ENCODE measurements around the gene TAPBP. TPM values are rescaled to one million over a fixed set of nuclear protein-coding genes. Genes with fewer than 3 reads are reported as not detected.
A peak's percentile ranks its signal among the peaks of the same experiment; 100 is the strongest.
"Not testable (repeated sequence)": the region's sequence is repeated elsewhere in the genome, so short reads cannot be mapped to it uniquely, and the experiment has no call there.

The TAPBP gene
- total RNA-seq, 4 donors from 2014 or later = 68.1 to 101 (median 77.0) TPM

DNA sequence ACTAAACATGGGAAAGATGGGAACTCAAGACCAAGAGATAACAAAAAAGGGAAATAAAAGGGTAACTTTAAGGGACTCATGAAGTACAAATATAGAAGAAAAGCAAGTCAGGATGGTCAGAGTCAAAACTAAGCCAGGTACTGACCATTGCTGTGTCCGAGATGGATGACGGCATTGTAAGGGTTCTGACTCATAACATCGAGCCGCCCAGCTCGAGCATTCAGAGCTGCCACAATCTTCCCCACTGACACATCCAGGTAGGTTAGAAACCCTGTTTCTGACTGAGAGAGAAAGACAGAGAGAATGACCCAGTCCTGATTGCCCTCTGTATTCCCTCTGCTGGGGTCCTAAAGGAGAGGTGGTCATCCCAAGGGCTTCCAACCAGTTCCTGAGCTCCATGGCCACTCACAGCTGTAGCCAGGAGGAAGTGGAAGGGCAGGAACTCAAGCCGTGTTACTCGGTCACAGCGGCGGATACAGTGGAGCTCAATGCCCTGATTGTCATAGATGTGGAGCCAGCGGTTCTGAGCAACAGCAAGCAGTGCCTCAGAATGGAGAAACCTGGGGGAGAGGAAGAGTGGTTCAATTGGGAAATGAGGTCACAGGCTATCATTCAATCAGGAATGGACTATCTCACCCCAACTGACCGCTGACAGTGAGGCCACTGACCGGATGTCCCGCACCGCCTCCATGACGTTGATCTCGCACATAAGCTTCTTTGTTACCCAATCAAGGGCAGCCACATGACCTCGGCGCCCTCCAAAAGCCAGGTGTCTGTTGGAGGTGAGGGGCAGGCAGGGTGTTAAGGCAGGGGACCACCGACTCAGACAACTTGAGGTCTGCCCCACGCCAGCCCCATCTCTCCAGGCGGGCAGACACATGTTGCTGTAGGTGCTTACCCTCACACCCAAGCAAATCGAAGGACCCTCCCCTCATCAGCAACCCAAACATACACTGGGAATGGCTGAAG, 26.6 kb downstream of the TAPBP start:
- 91 to 92% methylated on average over 18 to 20 of the region's 22 CpGs for WGBS, 2 donors
- intact Hi-C loops (cut with DNase I) = no loop called here

DNA sequence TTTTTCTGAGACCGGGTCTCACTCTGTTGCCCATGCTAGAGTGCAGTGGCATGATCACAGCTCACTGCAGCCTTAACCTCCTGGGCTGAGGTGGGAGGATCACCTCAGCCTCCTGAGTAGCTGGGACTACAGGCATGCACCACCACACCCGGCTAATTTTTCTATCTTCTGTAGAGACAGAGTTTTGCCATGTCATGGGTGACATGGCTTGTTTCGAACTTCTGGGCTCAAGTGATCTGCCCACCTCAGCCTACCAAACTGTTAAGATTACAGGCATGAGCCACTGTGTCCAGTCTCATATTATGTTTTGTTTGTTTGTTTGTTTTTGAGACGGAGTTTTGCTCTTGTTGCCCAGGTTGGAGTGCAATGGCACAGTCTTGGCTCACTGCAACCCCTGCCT, 28.7 kb downstream of the TAPBP start:
- peaks cover 16 to 29% (median 16%) of the 10 kb centered on the region in 3 donors for H3K4me1 ChIP-seq
- H3K9me3 ChIP-seq; H3K27me3 ChIP-seq; H3K27ac ChIP-seq; H3K4me3 ChIP-seq; DNase-seq; intact Hi-C loops (cut with DNase I): not testable (repeated sequence)
- H3K36me3 ChIP-seq = peaks cover 11 to 79% (median 18%) of the 10 kb centered on the region in 3 donors
- WGBS, 2 donors = 80 to 90% methylated on average over 4 of the region's 4 CpGs

More for the DNA sequence above, 26.6 kb downstream of the TAPBP start:
- TF ChIP-seq POLR2A (IDR thresholded peaks at IDR 0.05) = no peak
- TF ChIP-seq, protein P1, sequence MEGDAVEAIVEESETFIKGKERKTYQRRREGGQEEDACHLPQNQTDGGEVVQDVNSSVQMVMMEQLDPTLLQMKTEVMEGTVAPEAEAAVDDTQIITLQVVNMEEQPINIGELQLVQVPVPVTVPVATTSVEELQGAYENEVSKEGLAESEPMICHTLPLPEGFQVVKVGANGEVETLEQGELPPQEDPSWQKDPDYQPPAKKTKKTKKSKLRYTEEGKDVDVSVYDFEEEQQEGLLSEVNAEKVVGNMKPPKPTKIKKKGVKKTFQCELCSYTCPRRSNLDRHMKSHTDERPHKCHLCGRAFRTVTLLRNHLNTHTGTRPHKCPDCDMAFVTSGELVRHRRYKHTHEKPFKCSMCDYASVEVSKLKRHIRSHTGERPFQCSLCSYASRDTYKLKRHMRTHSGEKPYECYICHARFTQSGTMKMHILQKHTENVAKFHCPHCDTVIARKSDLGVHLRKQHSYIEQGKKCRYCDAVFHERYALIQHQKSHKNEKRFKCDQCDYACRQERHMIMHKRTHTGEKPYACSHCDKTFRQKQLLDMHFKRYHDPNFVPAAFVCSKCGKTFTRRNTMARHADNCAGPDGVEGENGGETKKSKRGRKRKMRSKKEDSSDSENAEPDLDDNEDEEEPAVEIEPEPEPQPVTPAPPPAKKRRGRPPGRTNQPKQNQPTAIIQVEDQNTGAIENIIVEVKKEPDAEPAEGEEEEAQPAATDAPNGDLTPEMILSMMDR (IDR thresholded peaks at IDR 0.05) = no peak
- Histone ChIP-seq H3K36me3 (peaks cover 12 to 76% (median 17%) of the 10 kb centered on the region in 3 donors), H3K4me3 (no peak overlapping the region), H3K4me1 (peaks cover 21 to 41% (median 25%) of the 10 kb centered on the region in 3 donors), H3K27ac (no peak overlapping the region), H3K9me3 (no peaks in the 10 kb centered on the region), H3K27me3 (no peaks in the 10 kb centered on the region)
- DNase-seq = no peak

DNA sequence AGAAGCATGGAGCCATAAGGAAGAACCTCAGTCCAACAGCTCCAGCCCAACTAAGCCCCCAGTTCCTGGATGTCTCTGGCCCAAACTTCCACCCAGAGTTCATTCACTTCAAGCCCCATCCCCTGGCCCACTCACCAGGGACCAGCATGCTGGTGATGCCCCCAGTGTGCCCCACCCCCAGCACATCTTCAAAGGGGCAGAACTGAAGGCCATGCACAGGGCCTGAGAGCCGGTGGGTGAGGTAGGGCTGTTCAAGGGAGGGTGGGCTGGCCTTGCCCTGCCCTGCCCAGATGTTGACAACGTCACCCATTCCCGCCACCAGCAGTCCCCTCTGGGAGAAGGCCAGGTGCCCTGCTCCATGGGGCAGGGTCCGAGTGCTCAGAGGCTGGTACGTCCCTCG, 33.3 kb downstream of the TAPBP start:
- Histone ChIP-seq H3K36me3 (peaks cover 7 to 87% (median 22%) of the 10 kb centered on the region in 3 donors), H3K9me3 (no peaks in the 10 kb centered on the region), H3K4me1 (peaks cover 15 to 45% (median 20%) of the 10 kb centered on the region in 3 donors), H3K4me3 (no peak overlapping the region), H3K27me3 (no peaks in the 10 kb centered on the region), H3K27ac (peak overlapping the region in 2 of 4 donors; percentile 30 to 46)
- DNase-seq = no peak
- no peak for TF ChIP-seq POLR2A (IDR thresholded peaks at IDR 0.05)
- TF ChIP-seq, protein P1 (IDR thresholded peaks at IDR 0.05) = no peak
- WGBS, 2 donors = 88% methylated on average over 4 of the region's 6 CpGs; no CpG with 5 or more reads in 1 of the 2 donors
- intact Hi-C loops (cut with DNase I) = no loop called here

DNA sequence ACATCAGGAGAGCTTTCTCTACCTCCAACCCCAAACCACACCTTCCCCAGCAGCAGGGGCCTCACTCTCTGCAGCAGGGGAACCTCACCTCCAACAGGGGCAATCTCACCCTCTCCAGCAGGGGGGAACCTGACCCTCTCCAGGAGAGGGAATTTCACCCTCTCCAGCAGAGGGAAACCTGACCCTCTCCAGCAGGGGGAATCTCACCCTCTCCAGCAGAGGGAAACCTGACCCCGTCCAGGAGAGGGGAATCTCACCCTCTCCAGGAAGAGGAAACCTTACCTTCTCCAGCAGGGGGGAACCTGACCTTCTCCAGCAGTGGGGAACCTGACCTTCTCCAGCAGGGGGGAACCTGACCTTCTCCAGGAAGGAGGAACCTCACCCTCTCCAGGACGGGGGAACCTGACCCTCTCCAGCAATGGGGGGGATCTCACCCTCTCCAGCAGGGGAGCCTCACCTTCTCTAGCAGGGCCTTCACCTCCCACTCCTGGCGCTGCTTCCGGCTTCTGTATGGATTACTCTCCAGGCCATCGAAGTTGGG, 33.8 kb downstream of the TAPBP start:
- 65 to 73% methylated on average over 2 to 4 of the region's 5 CpGs for WGBS, 2 donors
- H3K36me3 ChIP-seq = peaks cover 7 to 87% (median 26%) of the 10 kb centered on the region in 3 donors
- H3K27ac ChIP-seq = peak overlapping the region in 3 of 4 donors; percentile 94 to 98 (median 98)

GRCh38 chr6:33279257-33279695, 34.6 kb downstream of the TAPBP start:
- intact Hi-C loops (cut with DNase I) = no loop called here
- peaks cover 7 to 87% (median 32%) of the 10 kb centered on the region in 3 donors for H3K36me3 ChIP-seq
- peak overlapping the region; percentile 6 to 98 (median 96) for H3K27ac ChIP-seq
- no peaks in the 10 kb centered on the region for H3K27me3 ChIP-seq
- DNase-seq = no peak
- peaks cover 15 to 57% (median 33%) of the 10 kb centered on the region in 3 donors for H3K4me1 ChIP-seq
- WGBS, 2 donors = 57 to 100% methylated on average over 1 to 6 of the region's 13 CpGs
- no peak overlapping the region for H3K4me3 ChIP-seq
- no peaks in the 10 kb centered on the region for H3K9me3 ChIP-seq
- no peak for TF ChIP-seq POLR2A (IDR thresholded peaks at IDR 0.05)
- TF ChIP-seq, protein P1 (IDR thresholded peaks at IDR 0.05) = no peak

More for the DNA sequence above, 33.8 kb downstream of the TAPBP start:
- intact Hi-C loops (cut with DNase I) = no loop called here
- H3K4me3 ChIP-seq = no peak overlapping the region
- peaks cover 15 to 50% (median 25%) of the 10 kb centered on the region in 3 donors for H3K4me1 ChIP-seq
- H3K9me3 ChIP-seq = no peaks in the 10 kb centered on the region
- no peaks in the 10 kb centered on the region for H3K27me3 ChIP-seq
- TF ChIP-seq POLR2A (IDR thresholded peaks at IDR 0.05) = no peak
- TF ChIP-seq, protein P1 (IDR thresholded peaks at IDR 0.05) = peak in 5 of 6 experiments; percentile 23 to 62 (median 34)
- DNase-seq = no peak
